Measurements from ENCODE around the gene AUTS2.

AUTS2 gene

GRCh38 chr7:69857014-69857413, 258.7 kb downstream of the AUTS2 start:
- Histone ChIP-seq H3K36me3 (ENCODE audit: control insufficient read depth in 1 of 2, insufficient read depth in 2 of 2, low read length in 2 of 2) (no peaks in the 10 kb centered on the region), H3K4me1 (ENCODE audit: control insufficient read depth in 1 of 2, insufficient read depth in 2 of 2, low read length in 2 of 2) (peaks cover 0 to 21% of the 10 kb centered on the region in 2 donors), H3K9me3 (ENCODE audit: control insufficient read depth in 1 of 2, low read length in 2 of 2) (no peaks in the 10 kb centered on the region), H3K27ac (ENCODE audit: low read length) (no peak overlapping the region), H3K4me3 (ENCODE audit: low read depth in 1 of 2, low read length in 2 of 2) (no peak overlapping the region), H3K27me3 (ENCODE audit: low read depth, low read length) (no peaks in the 10 kb centered on the region)

GRCh38 chr7:69858471-69858870, 260.2 kb downstream of the AUTS2 start:
- Histone ChIP-seq H3K27me3 (ENCODE audit: low read depth, low read length) (no peaks in the 10 kb centered on the region), H3K27ac (ENCODE audit: low read length) (no peak overlapping the region), H3K4me1 (ENCODE audit: control insufficient read depth in 1 of 2, insufficient read depth in 2 of 2, low read length in 2 of 2) (peaks cover 0 to 21% of the 10 kb centered on the region in 2 donors), H3K36me3 (ENCODE audit: control insufficient read depth in 1 of 2, insufficient read depth in 2 of 2, low read length in 2 of 2) (no peaks in the 10 kb centered on the region), H3K9me3 (ENCODE audit: control insufficient read depth in 1 of 2, low read length in 2 of 2) (no peaks in the 10 kb centered on the region), H3K4me3 (ENCODE audit: low read depth in 1 of 2, low read length in 2 of 2) (no peak overlapping the region)

GRCh38 chr7:69859342-69859741, 261.1 kb downstream of the AUTS2 start:
- Histone ChIP-seq H3K4me1 (ENCODE audit: control insufficient read depth in 1 of 2, insufficient read depth in 2 of 2, low read length in 2 of 2) (peaks cover 0 to 21% of the 10 kb centered on the region in 2 donors), H3K9me3 (ENCODE audit: control insufficient read depth in 1 of 2, low read length in 2 of 2) (no peaks in the 10 kb centered on the region), H3K27me3 (ENCODE audit: low read depth, low read length) (no peaks in the 10 kb centered on the region), H3K36me3 (ENCODE audit: control insufficient read depth in 1 of 2, insufficient read depth in 2 of 2, low read length in 2 of 2) (no peaks in the 10 kb centered on the region), H3K4me3 (ENCODE audit: low read depth in 1 of 2, low read length in 2 of 2) (no peak overlapping the region), H3K27ac (ENCODE audit: low read length) (no peak overlapping the region)

GRCh38 chr7:69860486-69860885, 262.2 kb downstream of the AUTS2 start:
- no peaks in the 10 kb centered on the region for H3K27me3 ChIP-seq (ENCODE audit: low read depth, low read length)
- H3K4me3 ChIP-seq (ENCODE audit: low read depth in 1 of 2, low read length in 2 of 2), result no peak overlapping the region
- H3K9me3 ChIP-seq (ENCODE audit: control insufficient read depth in 1 of 2, low read length in 2 of 2), result no peaks in the 10 kb centered on the region
- H3K36me3 ChIP-seq (ENCODE audit: control insufficient read depth in 1 of 2, insufficient read depth in 2 of 2, low read length in 2 of 2), result no peaks in the 10 kb centered on the region
- no peak overlapping the region for H3K27ac ChIP-seq (ENCODE audit: low read length)
- H3K4me1 ChIP-seq (ENCODE audit: control insufficient read depth in 1 of 2, insufficient read depth in 2 of 2, low read length in 2 of 2), result peaks cover 0 to 21% of the 10 kb centered on the region in 2 donors

GRCh38 chr7:69860941-69861622, 262.8 kb downstream of the AUTS2 start:
- Histone ChIP-seq H3K9me3 (ENCODE audit: control insufficient read depth in 1 of 2, low read length in 2 of 2) (no peaks in the 10 kb centered on the region), H3K4me3 (ENCODE audit: low read depth in 1 of 2, low read length in 2 of 2) (no peak overlapping the region), H3K27me3 (ENCODE audit: low read depth, low read length) (no peaks in the 10 kb centered on the region), H3K36me3 (ENCODE audit: control insufficient read depth in 1 of 2, insufficient read depth in 2 of 2, low read length in 2 of 2) (no peaks in the 10 kb centered on the region), H3K27ac (ENCODE audit: low read length) (no peak overlapping the region), H3K4me1 (ENCODE audit: control insufficient read depth in 1 of 2, insufficient read depth in 2 of 2, low read length in 2 of 2) (peaks cover 0 to 21% of the 10 kb centered on the region in 2 donors)

- Histone ChIP-seq H3K27ac (ENCODE audit: low read length) (no peak overlapping the region), H3K36me3 (ENCODE audit: control insufficient read depth in 1 of 2, insufficient read depth in 2 of 2, low read length in 2 of 2) (no peaks in the 10 kb centered on the region), H3K4me1 (ENCODE audit: control insufficient read depth in 1 of 2, insufficient read depth in 2 of 2, low read length in 2 of 2) (peaks cover 0 to 13% of the 10 kb centered on the region in 2 donors), H3K4me3 (ENCODE audit: low read depth in 1 of 2, low read length in 2 of 2) (no peak overlapping the region), H3K27me3 (ENCODE audit: low read depth, low read length) (no peaks in the 10 kb centered on the region), H3K9me3 (ENCODE audit: control insufficient read depth in 1 of 2, low read length in 2 of 2) (no peaks in the 10 kb centered on the region)
These were observed 264.3 kb downstream of the AUTS2 start for GRCh38 chr7:69862413-69863064.

GRCh38 chr7:69864274-69864673, 266.0 kb downstream of the AUTS2 start:
- Histone ChIP-seq H3K36me3 (ENCODE audit: control insufficient read depth in 1 of 2, insufficient read depth in 2 of 2, low read length in 2 of 2) (no peaks in the 10 kb centered on the region), H3K4me3 (ENCODE audit: low read depth in 1 of 2, low read length in 2 of 2) (no peak overlapping the region), H3K27me3 (ENCODE audit: low read depth, low read length) (no peaks in the 10 kb centered on the region), H3K9me3 (ENCODE audit: control insufficient read depth in 1 of 2, low read length in 2 of 2) (no peaks in the 10 kb centered on the region), H3K27ac (ENCODE audit: low read length) (no peak overlapping the region), H3K4me1 (ENCODE audit: control insufficient read depth in 1 of 2, insufficient read depth in 2 of 2, low read length in 2 of 2) (peaks cover 0 to 4% of the 10 kb centered on the region in 2 donors)

- Histone ChIP-seq H3K27ac (ENCODE audit: low read length) (no peak overlapping the region), H3K27me3 (ENCODE audit: low read depth, low read length) (no peaks in the 10 kb centered on the region), H3K36me3 (ENCODE audit: control insufficient read depth in 1 of 2, insufficient read depth in 2 of 2, low read length in 2 of 2) (no peaks in the 10 kb centered on the region), H3K9me3 (ENCODE audit: control insufficient read depth in 1 of 2, low read length in 2 of 2) (no peaks in the 10 kb centered on the region), H3K4me3 (ENCODE audit: low read depth in 1 of 2, low read length in 2 of 2) (no peak overlapping the region), H3K4me1 (ENCODE audit: control insufficient read depth in 1 of 2, insufficient read depth in 2 of 2, low read length in 2 of 2) (peaks cover 0 to 4% of the 10 kb centered on the region in 2 donors)
These were observed 266.5 kb downstream of the AUTS2 start for GRCh38 chr7:69864822-69865221.

- Histone ChIP-seq H3K4me3 (ENCODE audit: low read depth in 1 of 2, low read length in 2 of 2) (no peak overlapping the region), H3K9me3 (ENCODE audit: control insufficient read depth in 1 of 2, low read length in 2 of 2) (no peaks in the 10 kb centered on the region), H3K36me3 (ENCODE audit: control insufficient read depth in 1 of 2, insufficient read depth in 2 of 2, low read length in 2 of 2) (no peaks in the 10 kb centered on the region), H3K27ac (ENCODE audit: low read length) (no peak overlapping the region), H3K27me3 (ENCODE audit: low read depth, low read length) (no peaks in the 10 kb centered on the region), H3K4me1 (ENCODE audit: control insufficient read depth in 1 of 2, insufficient read depth in 2 of 2, low read length in 2 of 2) (peaks cover 0 to 8% of the 10 kb centered on the region in 2 donors)
These were observed 270.6 kb downstream of the AUTS2 start for GRCh38 chr7:69868921-69869320.

- H3K27me3 ChIP-seq (ENCODE audit: low read depth, low read length), result no peaks in the 10 kb centered on the region
- H3K4me1 ChIP-seq (ENCODE audit: control insufficient read depth in 1 of 2, insufficient read depth in 2 of 2, low read length in 2 of 2), result peaks cover 0 to 8% of the 10 kb centered on the region in 2 donors
- H3K9me3 ChIP-seq (ENCODE audit: control insufficient read depth in 1 of 2, low read length in 2 of 2), result no peaks in the 10 kb centered on the region
- H3K4me3 ChIP-seq (ENCODE audit: low read depth in 1 of 2, low read length in 2 of 2), result no peak overlapping the region
- no peaks in the 10 kb centered on the region for H3K36me3 ChIP-seq (ENCODE audit: control insufficient read depth in 1 of 2, insufficient read depth in 2 of 2, low read length in 2 of 2)
- no peak overlapping the region for H3K27ac ChIP-seq (ENCODE audit: low read length)
These were observed 273.1 kb downstream of the AUTS2 start for GRCh38 chr7:69871213-69871885.

- Histone ChIP-seq H3K9me3 (ENCODE audit: control insufficient read depth in 1 of 2, low read length in 2 of 2) (no peaks in the 10 kb centered on the region), H3K27ac (ENCODE audit: low read length) (no peak overlapping the region), H3K27me3 (ENCODE audit: low read depth, low read length) (no peaks in the 10 kb centered on the region), H3K4me1 (ENCODE audit: control insufficient read depth in 1 of 2, insufficient read depth in 2 of 2, low read length in 2 of 2) (peaks cover 0 to 8% of the 10 kb centered on the region in 2 donors), H3K4me3 (ENCODE audit: low read depth in 1 of 2, low read length in 2 of 2) (no peak overlapping the region), H3K36me3 (ENCODE audit: control insufficient read depth in 1 of 2, insufficient read depth in 2 of 2, low read length in 2 of 2) (no peaks in the 10 kb centered on the region)
These were observed 273.8 kb downstream of the AUTS2 start for GRCh38 chr7:69871886-69872569.

Measured in muscle layer of duodenum (tissue), 2 donors.